GM18511 (cell line): Measurements from ENCODE around the gene ALDH4A1.
"Not testable (repeated sequence)": the region's sequence is repeated elsewhere in the genome, so short reads cannot be mapped to it uniquely, and the experiment has no call there.

Experiments used
- ATAC-seq: cut with Tn5 transposase; IDR thresholded peaks from one replicate; pipeline ENCODE4 v1.9.1; 2021; ENCODE audit warnings: mild to moderate bottlenecking, moderate library complexity; ENCODE audit not compliant: unreplicated experiment

The ALDH4A1 gene

GRCh38 chr1:18858070-18858688, 44.2 kb downstream of the ALDH4A1 start:
- ATAC-seq: no peak

GRCh38 chr1:18856435-18856834, 45.9 kb downstream of the ALDH4A1 start:
- ATAC-seq: no peak

- no peak for ATAC-seq
Measured at GRCh38 chr1:18855573-18855972, 46.8 kb downstream of the ALDH4A1 start.

GRCh38 chr1:18854331-18855025, 47.9 kb downstream of the ALDH4A1 start:
- no peak for ATAC-seq

- ATAC-seq: no peak
Measured at GRCh38 chr1:18852501-18852900, 49.9 kb downstream of the ALDH4A1 start.

GRCh38 chr1:18849261-18849711, 53.1 kb downstream of the ALDH4A1 start:
- no peak for ATAC-seq

GRCh38 chr1:18847723-18848122, 54.6 kb downstream of the ALDH4A1 start:
- not testable (repeated sequence) for ATAC-seq

GRCh38 chr1:18840145-18840544, 62.2 kb downstream of the ALDH4A1 start:
- no peak for ATAC-seq

GRCh38 chr1:18836654-18837053, 65.7 kb downstream of the ALDH4A1 start:
- no peak for ATAC-seq

- ATAC-seq: not testable (repeated sequence)
Measured at GRCh38 chr1:18832319-18832718, 70.0 kb downstream of the ALDH4A1 start.

GRCh38 chr1:18831656-18832055, 70.7 kb downstream of the ALDH4A1 start:
- ATAC-seq: no peak

- ATAC-seq: no peak
Measured at GRCh38 chr1:18830596-18830995, 71.8 kb downstream of the ALDH4A1 start.

- no peak for ATAC-seq
Measured at GRCh38 chr1:18829671-18830070, 72.7 kb downstream of the ALDH4A1 start.

- no peak for ATAC-seq
Measured at GRCh38 chr1:18828224-18828623, 74.1 kb downstream of the ALDH4A1 start.

- no peak for ATAC-seq
Measured at GRCh38 chr1:18823438-18823837, 78.9 kb downstream of the ALDH4A1 start.
